K562 (cell line): ENCODE data around the gene GRIK5. TPM values are rescaled to one million over a fixed set of nuclear protein-coding genes. Genes with fewer than 3 reads are reported as not detected.

Experiments
- CBFA2T3 ChIP-seq: fragments of 450-650 bp; IDR thresholded peaks from 2 replicates; pipeline ENCODE4 v1.6.1; 2017
- CCAR2 ChIP-seq: fragments of 200-400 bp; formaldehyde crosslinking; IDR thresholded peaks from 2 replicates; pipeline ENCODE4 v1.6.1; 2017; ENCODE audit warnings: mild to moderate bottlenecking, low read depth, low read length
- FIP1L1 ChIP-seq: fragments of 200-400 bp; formaldehyde crosslinking; IDR thresholded peaks from 2 replicates; pipeline ENCODE4 v1.6.1; 2018; ENCODE audit warnings: mild to moderate bottlenecking, low read depth, low read length; ENCODE audit not compliant: poor library complexity, severe bottlenecking
- HDAC2 ChIP-seq: fragments of 450-650 bp; IDR thresholded peaks from 2 replicates; pipeline ENCODE4 v1.6.1; 2016; ENCODE audit warnings: mild to moderate bottlenecking
- KDM4B ChIP-seq, 2 experiments: fragments of 450-650 bp in 1 of 2; sonication (generic) in 1 of 2; IDR thresholded peaks; 2 replicates each; pipeline ENCODE4 v1.6.1; 2016 to 2017; ENCODE audit warnings: borderline replicate concordance in 2 of 2, antibody characterized with exemption in 1 of 2, low read depth in 1 of 2, mild to moderate bottlenecking in 1 of 2
- KLF13 ChIP-seq: fragments of 450-650 bp; IDR thresholded peaks from 2 replicates; pipeline ENCODE4 v1.6.1; 2016; ENCODE audit warnings: missing genetic modification characterization, low read depth, mild to moderate bottlenecking, missing compliant biosample characterization, moderate library complexity, borderline replicate concordance
- L3MBTL2 ChIP-seq: fragments of 450-650 bp; IDR thresholded peaks from 2 replicates; pipeline ENCODE4 v1.6.1; 2016; ENCODE audit warnings: mild to moderate bottlenecking, moderate library complexity
- MBD2 ChIP-seq: sonication (generic); IDR thresholded peaks from 2 replicates; pipeline ENCODE4 v1.6.1; 2016; ENCODE audit warnings: low read depth, borderline replicate concordance
- NFE2 ChIP-seq: IDR thresholded peaks from 2 replicates; pipeline ENCODE4 v1.6.1; 2014; ENCODE audit warnings: antibody characterized with exemption, low read depth
- NFE2L1 ChIP-seq: fragments of 450-650 bp; IDR thresholded peaks from 2 replicates; pipeline ENCODE4 v1.6.1; 2016; ENCODE audit warnings: missing genetic modification characterization, low read depth, mild to moderate bottlenecking, missing compliant biosample characterization, moderate library complexity, borderline replicate concordance
- NFIC ChIP-seq: fragments of 450-650 bp; IDR thresholded peaks from 2 replicates; pipeline ENCODE4 v1.6.1; 2017; ENCODE audit warnings: mild to moderate bottlenecking, inconsistent platforms
- POLR2A ChIP-seq: fragments of 450-650 bp; conservative IDR thresholded peaks from 2 replicates; pipeline ENCODE4 v1.6.1; 2016
- PTBP1 ChIP-seq: fragments of 200-400 bp; formaldehyde crosslinking; IDR thresholded peaks from 2 replicates; pipeline ENCODE4 v1.6.1; 2017; ENCODE audit warnings: low read depth, low read length
- ZNF699 ChIP-seq: fragments of 250-450 bp; sonication (Bioruptor Pico); IDR thresholded peaks from 2 replicates; pipeline ENCODE4 v1.8.0; 2021; ENCODE audit warnings: mild to moderate bottlenecking, moderate library complexity; ENCODE audit not compliant: insufficient replicate concordance
- polyA plus RNA-seq, 8 experiments: library from polyadenylated mRNA; depleted of rRNA in 4 of 8; stranded (reverse) in 5 of 8; unstranded in 3 of 8; fragments of >200 nt; fragmentation: Nextera tagmentation in 2 of 8; fragmentation: Illumina TruSeq in 1 of 8; extraction: Ambion mirVana in 2 of 8; extraction: Trizol in 1 of 8; gene quantifications; 2 replicates each; pipeline versions ENCODE4 v1.2.1 to v1.2.3, GENCODE V29; 2011 to 2014; ENCODE audit warnings: inconsistent platforms in 1 of 8, missing spikeins in 1 of 8
- total RNA-seq, 7 experiments: library from RNA; depleted of rRNA in 6 of 7; stranded (reverse); fragments of >200 nt in 6 of 7; fragmentation: Illumina TruSeq in 2 of 7; extraction: Trizol in 2 of 7; gene quantifications; 2 replicates each; pipeline versions ENCODE4 v1.2.1 to v1.2.3, GENCODE V29; 2011 to 2021; ENCODE audit warnings: low replicate concordance in 1 of 7
- TF ChIP-seq, protein P1 (sequence below): fragments of 200-800 bp; sonication (Bioruptor generic); IDR thresholded peaks from 2 replicates; pipeline ENCODE4 v1.6.1; 2017; ENCODE audit warnings: missing genetic modification characterization, missing compliant biosample characterization
- TF ChIP-seq, protein P2 (sequence below): fragments of 450-650 bp; IDR thresholded peaks from 2 replicates; pipeline ENCODE4 v1.6.1; 2016; ENCODE audit warnings: low read depth, mild to moderate bottlenecking, moderate library complexity
- TF ChIP-seq, protein P3 (sequence below): fragments of 150-350 bp; conservative IDR thresholded peaks from 2 replicates; pipeline ENCODE4 v1.6.1; 2014; ENCODE audit warnings: low read length
- TF ChIP-seq, protein P4 (sequence below): IDR thresholded peaks from 2 replicates; pipeline ENCODE4 v1.6.1; 2014; ENCODE audit warnings: antibody characterized with exemption
- TF ChIP-seq, protein P5 (sequence below), 2 experiments: fragments of 450-650 bp in 1 of 2; sonication (generic) in 1 of 2; formaldehyde crosslinking in 1 of 2; IDR thresholded peaks in 1 of 2; conservative IDR thresholded peaks in 1 of 2; 2 replicates each; pipeline versions ENCODE4 v1.6.1 to v1.8.1; 2016 to 2023; ENCODE audit warnings: mild to moderate bottlenecking in 2 of 2, moderate library complexity in 2 of 2, inconsistent platforms in 1 of 2, missing genetic modification reagents in 1 of 2

GRIK5 gene
- total and polyA plus RNA-seq, 9 of the 15 experiments (the other 6 are each of a cell fraction or from before 2014, with no cell fraction given): 0.04 to 0.55 (median 0.27) TPM; not detected in 2

DNA sequence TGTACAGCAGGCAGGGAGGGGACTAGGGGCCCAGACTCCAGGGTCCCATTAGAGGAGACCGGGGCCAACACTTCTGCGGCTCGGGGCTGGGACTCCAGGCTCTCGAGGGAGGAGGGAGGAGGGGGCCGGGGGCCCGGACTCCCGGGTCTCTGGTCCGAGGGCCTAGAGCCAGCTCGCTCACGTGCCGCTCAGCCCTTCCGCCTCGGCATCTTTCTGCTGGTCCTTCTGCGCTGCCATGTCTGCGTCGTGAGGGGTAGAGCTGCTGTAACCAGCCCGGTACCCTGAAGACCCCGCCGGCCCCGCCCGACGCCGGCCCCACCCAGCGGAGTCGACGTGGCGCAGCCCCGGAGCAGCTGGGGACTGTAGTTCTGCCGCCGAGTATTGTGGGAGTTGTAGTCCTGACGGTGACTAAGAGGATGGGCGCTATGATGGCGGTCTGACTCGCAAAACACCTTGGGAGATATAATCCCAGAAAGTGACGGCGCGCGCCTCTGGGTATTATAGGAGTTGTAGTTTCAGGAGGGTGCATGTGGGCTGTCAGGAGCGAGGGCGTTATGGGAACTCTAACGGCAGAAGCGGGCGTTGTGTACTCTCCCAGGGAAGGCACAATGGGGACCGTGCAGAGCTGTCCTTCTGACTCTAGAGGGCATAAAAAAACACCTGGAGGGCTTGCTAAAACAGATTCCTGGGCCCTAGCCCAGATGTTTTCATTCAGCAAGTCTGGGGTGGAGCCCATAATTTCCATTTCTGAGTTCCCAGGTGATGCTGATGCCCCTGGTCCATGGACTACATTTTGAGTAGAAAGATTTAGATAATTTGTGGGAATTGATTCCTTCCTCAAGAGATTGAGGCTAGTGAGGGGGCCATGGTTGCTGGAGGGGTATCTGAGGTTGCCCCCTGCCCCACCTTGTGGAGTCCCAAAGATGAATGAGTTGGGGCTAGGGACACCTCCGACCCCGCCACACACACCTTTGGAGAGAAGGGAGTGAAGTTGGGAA is 110.7 kb downstream of the GRIK5 start, which contains the start of gene RABAC1 (continued):
- TF ChIP-seq, protein P1, sequence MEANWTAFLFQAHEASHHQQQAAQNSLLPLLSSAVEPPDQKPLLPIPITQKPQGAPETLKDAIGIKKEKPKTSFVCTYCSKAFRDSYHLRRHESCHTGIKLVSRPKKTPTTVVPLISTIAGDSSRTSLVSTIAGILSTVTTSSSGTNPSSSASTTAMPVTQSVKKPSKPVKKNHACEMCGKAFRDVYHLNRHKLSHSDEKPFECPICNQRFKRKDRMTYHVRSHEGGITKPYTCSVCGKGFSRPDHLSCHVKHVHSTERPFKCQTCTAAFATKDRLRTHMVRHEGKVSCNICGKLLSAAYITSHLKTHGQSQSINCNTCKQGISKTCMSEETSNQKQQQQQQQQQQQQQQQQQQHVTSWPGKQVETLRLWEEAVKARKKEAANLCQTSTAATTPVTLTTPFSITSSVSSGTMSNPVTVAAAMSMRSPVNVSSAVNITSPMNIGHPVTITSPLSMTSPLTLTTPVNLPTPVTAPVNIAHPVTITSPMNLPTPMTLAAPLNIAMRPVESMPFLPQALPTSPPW: peak; percentile 98
- TF ChIP-seq, protein P2, sequence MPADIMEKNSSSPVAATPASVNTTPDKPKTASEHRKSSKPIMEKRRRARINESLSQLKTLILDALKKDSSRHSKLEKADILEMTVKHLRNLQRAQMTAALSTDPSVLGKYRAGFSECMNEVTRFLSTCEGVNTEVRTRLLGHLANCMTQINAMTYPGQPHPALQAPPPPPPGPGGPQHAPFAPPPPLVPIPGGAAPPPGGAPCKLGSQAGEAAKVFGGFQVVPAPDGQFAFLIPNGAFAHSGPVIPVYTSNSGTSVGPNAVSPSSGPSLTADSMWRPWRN: no peak
- TF ChIP-seq CBFA2T3: peak; percentile 62
- peak; percentile 30; the same call in 1 of the 2 replicates for TF ChIP-seq NFIC
- TF ChIP-seq, protein P3, sequence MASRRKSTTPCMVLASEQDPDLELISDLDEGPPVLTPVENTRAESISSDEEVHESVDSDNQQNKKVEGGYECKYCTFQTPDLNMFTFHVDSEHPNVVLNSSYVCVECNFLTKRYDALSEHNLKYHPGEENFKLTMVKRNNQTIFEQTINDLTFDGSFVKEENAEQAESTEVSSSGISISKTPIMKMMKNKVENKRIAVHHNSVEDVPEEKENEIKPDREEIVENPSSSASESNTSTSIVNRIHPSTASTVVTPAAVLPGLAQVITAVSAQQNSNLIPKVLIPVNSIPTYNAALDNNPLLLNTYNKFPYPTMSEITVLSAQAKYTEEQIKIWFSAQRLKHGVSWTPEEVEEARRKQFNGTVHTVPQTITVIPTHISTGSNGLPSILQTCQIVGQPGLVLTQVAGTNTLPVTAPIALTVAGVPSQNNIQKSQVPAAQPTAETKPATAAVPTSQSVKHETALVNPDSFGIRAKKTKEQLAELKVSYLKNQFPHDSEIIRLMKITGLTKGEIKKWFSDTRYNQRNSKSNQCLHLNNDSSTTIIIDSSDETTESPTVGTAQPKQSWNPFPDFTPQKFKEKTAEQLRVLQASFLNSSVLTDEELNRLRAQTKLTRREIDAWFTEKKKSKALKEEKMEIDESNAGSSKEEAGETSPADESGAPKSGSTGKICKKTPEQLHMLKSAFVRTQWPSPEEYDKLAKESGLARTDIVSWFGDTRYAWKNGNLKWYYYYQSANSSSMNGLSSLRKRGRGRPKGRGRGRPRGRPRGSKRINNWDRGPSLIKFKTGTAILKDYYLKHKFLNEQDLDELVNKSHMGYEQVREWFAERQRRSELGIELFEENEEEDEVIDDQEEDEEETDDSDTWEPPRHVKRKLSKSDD: no peak
- no peak for TF ChIP-seq CCAR2
- TF ChIP-seq L3MBTL2: peak; percentile 44; the same call in 1 of the 2 replicates
- TF ChIP-seq, protein P4, sequence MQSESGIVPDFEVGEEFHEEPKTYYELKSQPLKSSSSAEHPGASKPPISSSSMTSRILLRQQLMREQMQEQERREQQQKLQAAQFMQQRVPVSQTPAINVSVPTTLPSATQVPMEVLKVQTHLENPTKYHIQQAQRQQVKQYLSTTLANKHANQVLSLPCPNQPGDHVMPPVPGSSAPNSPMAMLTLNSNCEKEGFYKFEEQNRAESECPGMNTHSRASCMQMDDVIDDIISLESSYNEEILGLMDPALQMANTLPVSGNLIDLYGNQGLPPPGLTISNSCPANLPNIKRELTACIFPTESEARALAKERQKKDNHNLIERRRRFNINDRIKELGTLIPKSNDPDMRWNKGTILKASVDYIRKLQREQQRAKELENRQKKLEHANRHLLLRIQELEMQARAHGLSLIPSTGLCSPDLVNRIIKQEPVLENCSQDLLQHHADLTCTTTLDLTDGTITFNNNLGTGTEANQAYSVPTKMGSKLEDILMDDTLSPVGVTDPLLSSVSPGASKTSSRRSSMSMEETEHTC: 0 out of 2 replicates have a peak, but pooled peaks have one; percentile 49
- TF ChIP-seq KDM4B (IDR thresholded peaks at IDR 0.05; ENCODE audit: borderline replicate concordance in 2 of 2, low read depth in 1 of 2): peak in 1 of 2 experiments; percentile 46; a peak in 1 of 4 replicates
- no peak for TF ChIP-seq NFE2L1 (tag)
- peak; percentile 85 for TF ChIP-seq MBD2
- peak; percentile 60; the same call in 1 of the 2 replicates for TF ChIP-seq NFE2
- TF ChIP-seq HDAC2: no peak; the same call in 1 of the 2 replicates
- no peak for TF ChIP-seq FIP1L1
- TF ChIP-seq ZNF699 (CRISPR knock-in tag): no peak
- TF ChIP-seq, protein P5, sequence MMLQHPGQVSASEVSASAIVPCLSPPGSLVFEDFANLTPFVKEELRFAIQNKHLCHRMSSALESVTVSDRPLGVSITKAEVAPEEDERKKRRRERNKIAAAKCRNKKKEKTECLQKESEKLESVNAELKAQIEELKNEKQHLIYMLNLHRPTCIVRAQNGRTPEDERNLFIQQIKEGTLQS (IDR thresholded peaks at IDR 0.05): peak; percentile 50; the same call in 1 of the 2 replicates
- TF ChIP-seq, protein P5 (CRISPR knock-in tag; conservative IDR thresholded peaks at IDR 0.05): no peak; the same call in 1 of the 2 replicates
- TF ChIP-seq KLF13 (tag): no peak
- no peak; the same call in 1 of the 2 replicates for TF ChIP-seq POLR2A
- TF ChIP-seq PTBP1: no peak
